Dermis microvascular lymphatic vessel endothelial cell (primary cell): ENCODE results near the gene TARDBP. TPM values are rescaled to one million over a fixed set of nuclear protein-coding genes. Genes with fewer than 3 reads are reported as not detected.
"Not testable (repeated sequence)": the region's sequence is repeated elsewhere in the genome, so short reads cannot be mapped to it uniquely, and the experiment has no call there.

ENCODE experiments used
- DNase-seq, 2 donors: peaks; one replicate each; pipeline versions ENCODE4 v3.0.0 to v3.0.0-alpha.2; 2010; ENCODE audit warnings: low read depth in 2 of 2
- total RNA-seq: library from RNA; depleted of rRNA; stranded (reverse); fragments of >200 nt; gene quantifications from 2 replicates; pipeline ENCODE4 v1.2.1, GENCODE V29; 2014

The TARDBP gene
- total RNA-seq, 1 donor from 2014 or later = 85.6 TPM

GRCh38 chr1:11042065-11042464 is 29.6 kb downstream of the TARDBP start:
- DNase-seq = no peak

- no peak for DNase-seq
Observed at GRCh38 chr1:11042995-11043874, 30.8 kb downstream of the TARDBP start.

- DNase-seq = no peak
Observed at GRCh38 chr1:11044086-11044848, 31.8 kb downstream of the TARDBP start.

DNA sequence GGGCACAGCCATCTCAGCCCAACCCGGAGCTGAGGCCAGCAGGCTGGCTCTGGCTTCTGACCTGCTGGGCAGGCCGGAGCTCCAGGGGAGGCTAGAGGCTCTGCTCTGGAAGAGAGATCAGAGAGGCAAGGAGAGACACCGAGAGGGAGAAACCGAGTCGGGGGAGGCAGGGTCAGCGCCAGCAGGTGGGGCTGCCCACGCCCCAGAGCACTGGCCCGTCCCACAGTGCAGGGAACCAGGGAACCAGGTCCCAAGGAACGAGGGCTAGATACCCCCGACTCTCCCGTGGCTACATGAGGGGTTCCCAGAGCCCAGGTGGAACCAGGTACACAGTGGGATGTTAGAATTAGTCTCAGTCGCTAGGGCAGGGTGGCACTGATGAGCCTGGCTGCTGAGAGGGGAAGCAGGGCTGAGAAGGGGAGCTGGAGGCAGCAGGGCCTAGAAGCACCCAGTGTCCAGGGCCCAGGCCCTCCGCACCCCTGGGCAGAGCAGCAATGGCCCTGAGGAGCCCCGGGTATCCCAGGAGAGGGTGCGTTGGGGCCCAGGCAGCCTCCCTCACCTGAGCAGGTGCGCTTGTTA is 32.5 kb downstream of the TARDBP start:
- DNase-seq = no peak

GRCh38 chr1:11045428-11046269 is 33.2 kb downstream of the TARDBP start:
- DNase-seq = no peak

- no peak for DNase-seq
Observed at GRCh38 chr1:11046270-11046566, 33.8 kb downstream of the TARDBP start.

GRCh38 chr1:11046625-11047365 is 34.3 kb downstream of the TARDBP start, which contains the start of gene MASP2:
MASP2 (minus strand) TSS chr1:11047239; CDS start chr1:11047207, 32 bp downstream.
- DNase-seq = no peak

DNA sequence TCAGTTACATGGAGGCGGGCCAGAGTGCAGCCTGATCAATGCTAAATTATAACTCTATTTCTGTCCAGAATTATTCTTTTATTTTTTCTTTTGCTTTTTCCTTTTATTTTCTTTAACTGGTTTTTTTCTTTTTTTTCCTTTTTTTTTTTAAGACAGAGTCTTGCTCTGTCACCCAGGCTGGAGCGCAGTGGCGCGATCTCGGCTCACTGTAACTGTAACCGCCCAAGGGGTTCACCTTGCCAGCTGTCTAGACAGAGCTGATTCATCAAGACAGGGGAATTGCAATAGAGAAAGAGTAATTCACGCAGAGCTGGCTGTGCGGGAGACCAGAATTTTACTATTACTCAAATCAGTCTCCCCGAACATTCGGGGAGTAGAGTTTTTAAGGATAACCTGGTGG is 38.7 kb downstream of the TARDBP start:
- DNase-seq = not testable (repeated sequence)

DNA sequence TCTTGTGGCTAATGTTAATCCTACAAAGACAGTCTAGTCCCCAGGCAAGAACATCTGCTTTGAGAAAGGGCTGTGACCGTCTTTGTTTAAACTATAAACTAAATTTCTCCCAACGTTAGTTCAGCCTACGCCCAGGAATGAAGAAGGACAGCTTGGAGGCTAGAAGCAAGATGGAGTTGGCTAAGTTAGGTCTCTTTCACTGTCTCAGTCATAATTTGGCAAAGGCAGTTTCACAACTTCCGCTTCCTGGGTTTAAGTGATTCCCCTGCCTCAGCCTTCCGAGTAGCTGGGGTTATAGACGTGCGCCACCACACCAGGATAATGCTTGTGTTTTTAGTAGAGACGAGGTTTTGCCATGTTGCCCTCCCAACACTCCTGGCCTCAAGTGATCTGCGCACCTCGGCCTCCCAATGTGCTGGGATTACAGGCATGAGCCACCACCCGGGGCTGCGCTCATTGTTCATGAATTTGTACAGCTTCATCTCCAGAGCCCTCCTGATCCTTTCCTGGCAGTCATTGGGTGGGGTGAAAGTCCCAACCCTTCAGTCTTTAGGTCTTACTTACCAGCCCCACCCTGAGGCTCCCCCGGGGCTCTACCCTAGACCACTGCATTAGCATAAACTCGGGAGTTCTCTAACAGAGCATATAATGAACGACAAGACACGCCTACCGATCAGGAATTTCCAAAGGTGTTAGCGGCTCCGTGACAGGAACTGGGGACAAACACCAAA is 39.5 kb downstream of the TARDBP start:
- DNase-seq = no peak

DNA sequence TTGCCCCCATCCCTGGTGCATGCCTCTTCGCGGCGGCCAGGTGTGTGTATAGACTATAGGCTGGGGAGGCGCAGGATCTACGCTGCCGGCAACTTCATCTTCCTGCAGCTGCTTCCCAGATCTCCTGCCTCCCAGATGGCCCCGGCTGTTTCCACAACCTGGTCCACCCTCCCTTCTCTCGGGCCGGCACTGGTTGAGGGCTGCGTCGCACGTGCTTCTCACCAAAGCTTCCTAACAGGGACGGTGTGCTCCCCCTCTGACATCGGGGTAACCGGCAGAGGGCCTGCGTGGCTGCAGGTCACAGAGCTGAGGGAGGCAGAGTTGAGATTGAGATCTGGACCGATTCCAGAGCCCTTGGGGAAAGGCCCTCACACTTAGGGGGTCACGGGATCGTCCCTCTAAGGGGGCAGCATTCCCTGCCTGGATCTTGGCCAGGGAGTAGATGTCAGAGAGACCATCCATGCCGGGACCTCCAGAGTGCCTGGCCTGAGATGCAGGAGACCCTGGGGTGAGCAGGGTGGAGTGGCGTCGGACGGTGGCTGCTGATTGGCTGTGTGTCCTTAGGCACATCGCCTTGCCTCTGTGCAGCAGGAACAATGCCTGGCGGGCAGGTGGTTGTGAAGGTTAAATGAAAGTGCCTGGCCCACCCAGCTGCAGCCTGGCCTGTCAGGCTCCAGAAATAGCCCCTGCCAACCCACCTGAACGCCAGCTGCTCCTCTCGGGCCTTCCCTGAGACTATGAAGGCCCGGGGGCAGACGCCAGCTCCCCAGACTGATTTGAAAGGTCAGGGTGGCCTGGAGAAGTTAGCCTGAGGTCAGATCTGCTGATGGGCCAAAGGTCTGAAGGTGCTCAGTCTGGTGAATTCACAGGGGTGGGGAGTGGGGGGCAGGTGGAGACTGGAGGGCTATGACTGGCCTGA is 40.6 kb downstream of the TARDBP start:
- DNase-seq = no peak

DNA sequence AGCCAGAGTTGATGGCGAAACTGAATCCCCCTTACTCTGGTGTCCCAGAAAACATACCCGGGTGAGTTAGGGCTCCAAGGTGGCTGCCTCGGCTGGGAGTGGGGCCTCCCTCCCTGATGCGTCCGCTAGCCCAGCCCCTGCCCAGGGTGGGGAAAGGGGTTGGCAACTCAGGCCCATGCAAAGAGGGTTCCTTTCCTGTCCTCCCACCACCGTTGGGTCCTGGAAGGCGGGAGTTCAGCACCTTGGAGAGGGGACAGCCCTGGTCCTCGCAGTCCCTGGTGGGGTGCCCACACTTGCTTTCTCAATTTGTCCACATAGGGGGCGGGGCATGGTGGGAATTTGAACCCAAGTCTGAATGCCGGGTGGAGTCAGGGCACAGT is 41.3 kb downstream of the TARDBP start:
- DNase-seq = peak in 1 of 2 donors; percentile 19

DNA sequence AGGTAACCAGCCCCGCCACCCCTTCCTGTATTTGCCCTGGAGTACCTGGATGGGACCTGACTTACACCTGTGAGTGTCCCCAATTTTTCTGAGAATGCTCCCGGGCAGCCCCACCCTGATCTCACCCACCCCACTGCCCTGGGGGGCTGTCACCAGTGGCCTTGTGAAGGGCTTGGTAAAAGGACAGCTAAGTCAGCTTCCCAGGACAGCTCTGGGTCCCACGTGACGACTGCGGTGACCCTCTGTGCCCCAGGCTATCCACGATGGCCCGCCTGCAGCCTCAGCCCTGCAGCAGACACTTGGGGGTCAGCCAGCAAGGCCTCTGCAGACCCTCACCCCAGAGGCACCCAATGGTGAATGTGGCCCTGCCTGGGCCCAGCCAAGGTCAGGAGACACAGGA is 41.7 kb downstream of the TARDBP start:
- DNase-seq = no peak

DNA sequence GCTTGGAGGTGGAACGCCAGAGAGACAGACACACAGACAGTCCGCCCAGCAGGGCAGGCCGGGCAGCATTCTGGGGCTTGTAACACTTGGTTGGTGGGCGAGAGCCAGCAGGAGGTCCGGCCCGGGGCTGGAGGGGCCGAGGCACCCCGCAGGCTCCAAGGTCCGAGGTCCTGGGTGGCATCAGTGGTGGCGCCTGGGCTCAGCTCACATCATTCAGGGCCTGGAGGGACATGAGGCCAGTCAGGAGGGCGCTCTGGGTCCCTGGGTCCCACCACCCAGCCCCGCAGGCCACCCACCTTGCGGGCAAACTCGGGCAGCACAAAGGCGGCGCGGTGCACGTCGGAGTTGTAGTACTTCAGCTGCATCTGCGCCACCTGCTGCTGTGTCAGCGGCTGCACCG is 42.2 kb downstream of the TARDBP start:
- DNase-seq = no peak

GRCh38 chr1:11055676-11056075 is 43.2 kb downstream of the TARDBP start:
- no peak for DNase-seq

DNA sequence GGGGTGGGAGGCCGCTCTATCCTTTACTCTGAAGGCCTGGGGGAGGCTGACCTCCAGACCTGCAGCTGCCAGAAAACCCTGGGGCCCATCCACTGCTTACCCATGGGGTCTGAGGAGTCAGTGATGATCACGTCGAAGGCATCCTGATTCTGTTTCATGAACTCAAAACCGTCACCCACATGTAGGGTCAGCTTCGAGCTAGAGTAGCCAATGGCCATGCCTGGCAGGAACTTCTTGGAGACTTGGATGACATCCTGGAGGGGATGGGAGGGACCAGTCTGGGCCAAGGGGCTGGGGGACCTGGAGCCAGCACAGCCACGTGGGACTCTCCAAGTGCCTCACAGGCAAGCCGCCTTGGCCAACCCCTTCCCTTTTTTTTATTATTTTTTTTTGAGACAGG is 44.0 kb downstream of the TARDBP start:
- DNase-seq = no peak

GRCh38 chr1:11057477-11057876 is 45.0 kb downstream of the TARDBP start:
- DNase-seq = no peak

GRCh38 chr1:11058026-11058425 is 45.6 kb downstream of the TARDBP start:
- DNase-seq = no peak

- no peak for DNase-seq
Observed at GRCh38 chr1:11058595-11059154, 46.2 kb downstream of the TARDBP start.
